Keratinocyte (primary cell): ENCODE results near the gene CDAN1. TPM values are rescaled to one million over a fixed set of nuclear protein-coding genes. Genes with fewer than 3 reads are reported as not detected.

Experiments used
- DNase-seq: peaks from one replicate; pipeline ENCODE4 v3.0.0-alpha.2; 2011; ENCODE audit warnings: low read depth, missing footprints, low spot score
- FAIRE-seq: peaks from 2 replicates; lab custom pipeline; 2011; peaks lifted over from hg19 to GRCh38; lab: Jason Lieb, UNC
- H2AFZ ChIP-seq: 2 replicates; pipeline ENCODE4 v1.6.0; 2012; ENCODE audit warnings: low read length, control low read depth, inconsistent platforms; ENCODE audit not compliant: control insufficient read depth
- H3K27ac ChIP-seq: 2 replicates; pipeline ENCODE4 v1.5.1; 2011; ENCODE audit warnings: low read length; ENCODE audit not compliant: control insufficient read depth, insufficient read depth
- H3K27me3 ChIP-seq: 3 replicates; pipeline ENCODE4 v1.6.0; 2011; ENCODE audit warnings: low read length; ENCODE audit not compliant: control insufficient read depth, insufficient read depth; ENCODE audit errors: extremely low read depth
- H3K36me3 ChIP-seq, 2 experiments: 2 replicates in 1 of 2; 3 replicates in 1 of 2; pipeline ENCODE4 v1.5.1; 2011; ENCODE audit warnings: low read length in 2 of 2, mild to moderate bottlenecking in 1 of 2; ENCODE audit not compliant: control insufficient read depth in 2 of 2, insufficient read depth in 2 of 2; ENCODE audit errors: extremely low read depth in 1 of 2
- H3K4me1 ChIP-seq: 3 replicates; pipeline ENCODE4 v1.5.1; 2011; ENCODE audit warnings: low read length; ENCODE audit not compliant: control insufficient read depth, insufficient read depth; ENCODE audit errors: extremely low read depth
- H3K4me2 ChIP-seq: 3 replicates; pipeline ENCODE4 v1.6.0; 2011; ENCODE audit warnings: low read depth, low read length; ENCODE audit not compliant: control insufficient read depth, insufficient read depth; ENCODE audit errors: extremely low read depth
- H3K4me3 ChIP-seq, 3 experiments: fragments of 200-600 bp in 1 of 3; sonication (generic) in 1 of 3; 2 replicates in 2 of 3; 3 replicates in 1 of 3; pipeline ENCODE4 v1.5.1; 2011 to 2016; ENCODE audit warnings: low read length in 3 of 3, mild to moderate bottlenecking in 3 of 3, control low read depth in 2 of 3, inconsistent platforms in 1 of 3, low read depth in 1 of 3, mixed read lengths in 1 of 3, mixed run types in 1 of 3, moderate library complexity in 1 of 3; ENCODE audit not compliant: control insufficient read depth in 2 of 3, insufficient read depth in 2 of 3; ENCODE audit errors: extremely low read depth in 1 of 3
- H3K79me2 ChIP-seq: 2 replicates; pipeline ENCODE4 v1.6.0; 2012; ENCODE audit warnings: low read length; ENCODE audit not compliant: control insufficient read depth, insufficient read depth
- H3K9ac ChIP-seq: 3 replicates; pipeline ENCODE4 v1.6.0; 2011; ENCODE audit warnings: low read length; ENCODE audit not compliant: control insufficient read depth, insufficient read depth; ENCODE audit errors: extremely low read depth
- H3K9me1 ChIP-seq: 3 replicates; pipeline ENCODE4 v1.6.0; 2011; ENCODE audit warnings: low read length; ENCODE audit not compliant: control insufficient read depth, insufficient read depth; ENCODE audit errors: extremely low read depth
- H3K9me3 ChIP-seq: 2 replicates; pipeline ENCODE4 v1.5.1; 2012; ENCODE audit warnings: low read depth, low read length; ENCODE audit not compliant: control insufficient read depth
- H4K20me1 ChIP-seq: 3 replicates; pipeline ENCODE4 v1.6.0; 2011; ENCODE audit warnings: low read length; ENCODE audit not compliant: control insufficient read depth, insufficient read depth; ENCODE audit errors: extremely low read depth
- CTCF ChIP-seq, 3 experiments: IDR thresholded peaks in 1 of 3; conservative IDR thresholded peaks in 1 of 3; optimal IDR thresholded peaks in 1 of 3; 2 replicates in 2 of 3; 3 replicates in 1 of 3; pipeline versions ENCODE3 to v1.5.1; 2011; ENCODE audit warnings: low read length in 3 of 3, mild to moderate bottlenecking in 3 of 3, moderate library complexity in 2 of 3, control low read depth in 1 of 3, inconsistent platforms in 1 of 3; ENCODE audit not compliant: insufficient read depth in 2 of 3; ENCODE audit errors: extremely low read depth in 1 of 3
- EZH2 ChIP-seq: IDR thresholded peaks from one replicate; pipeline ENCODE4 v1.6.1; 2012; ENCODE audit warnings: inconsistent platforms, mild to moderate bottlenecking, low read length, moderate library complexity
- dilution Hi-C: fragments of 300-500 bp; cut with MboI; formaldehyde crosslinking; loops from one replicate; pipeline ENCODE4 v1.7.0; 2020; ENCODE audit warnings: low sequenced_read_pairs; ENCODE audit not compliant: extremely low pct_ligation_motif_present
- polyA plus RNA-seq, 5 experiments: library from polyadenylated mRNA; depleted of rRNA in 3 of 5; stranded (reverse) in 3 of 5; stranded (forward) in 1 of 5; unstranded in 1 of 5; fragments of >200 nt; gene quantifications; 1 replicate in 1 of 5; 2 replicates in 3 of 5; 3 replicates in 1 of 5; pipeline versions ENCODE4 v1.2.1 to v1.2.3, GENCODE V29; 2011 to 2012; ENCODE audit warnings: missing spikeins in 2 of 5, low read depth in 1 of 5, low replicate concordance in 1 of 5

CDAN1 gene
- polyA plus RNA-seq, 1 donor (not counting 4 experiments of a cell fraction or from before 2014, with no cell fraction given), result 3.8 TPM

- FAIRE-seq, result no peak
- TF ChIP-seq CTCF (optimal IDR thresholded peaks at IDR 0.05 in 1 of 3, IDR thresholded peaks at IDR 0.05 in 1 of 3, conservative IDR thresholded peaks at IDR 0.05 in 1 of 3; ENCODE audit: extremely low read depth in 1 of 3, insufficient read depth in 2 of 3, low read length in 3 of 3) (no peak), EZH2 (no peak)
Observed at GRCh38 chr15:42730135-42730534, 6.8 kb downstream of the CDAN1 start.

GRCh38 chr15:42729409-42729808 lies 7.5 kb downstream of the CDAN1 start:
- H3K79me2 ChIP-seq, result no peaks in the 10 kb centered on the region
- DNase-seq (no peak), FAIRE-seq (no peak)
- no peak overlapping the region for H3K4me3 ChIP-seq
- H3K4me1 ChIP-seq, result no peaks in the 10 kb centered on the region
- no peaks in the 10 kb centered on the region for H3K9me3 ChIP-seq
- TF ChIP-seq EZH2 (no peak), CTCF (optimal IDR thresholded peaks at IDR 0.05 in 1 of 3, IDR thresholded peaks at IDR 0.05 in 1 of 3, conservative IDR thresholded peaks at IDR 0.05 in 1 of 3; ENCODE audit: extremely low read depth in 1 of 3, insufficient read depth in 2 of 3, low read length in 3 of 3) (no peak)
- H3K9me1 ChIP-seq, result no peaks in the 10 kb centered on the region
- H2AFZ ChIP-seq, result no peak overlapping the region
- H3K9ac ChIP-seq, result no peak overlapping the region
- dilution Hi-C loops, result no loop called here
- peaks cover 39 to 57% of the 10 kb centered on the region in 2 experiments for H3K36me3 ChIP-seq
- no peaks in the 10 kb centered on the region for H3K27me3 ChIP-seq
- H3K4me2 ChIP-seq, result no peak overlapping the region
- H4K20me1 ChIP-seq, result no peaks in the 10 kb centered on the region
- no peak overlapping the region for H3K27ac ChIP-seq

More at GRCh38 chr15:42730135-42730534, 6.8 kb downstream of the CDAN1 start:
- no peak overlapping the region for H3K4me2 ChIP-seq
- H3K4me1 ChIP-seq, result no peaks in the 10 kb centered on the region
- H3K9ac ChIP-seq, result no peak overlapping the region
- dilution Hi-C loops, result no loop called here
- H4K20me1 ChIP-seq, result no peaks in the 10 kb centered on the region
- no peaks in the 10 kb centered on the region for H3K27me3 ChIP-seq
- H3K79me2 ChIP-seq, result no peaks in the 10 kb centered on the region
- no peaks in the 10 kb centered on the region for H3K9me1 ChIP-seq
- H2AFZ ChIP-seq, result no peak overlapping the region
- no peak overlapping the region for H3K27ac ChIP-seq
- no peak overlapping the region for H3K4me3 ChIP-seq
- H3K9me3 ChIP-seq, result no peaks in the 10 kb centered on the region
- DNase-seq, result no peak
- H3K36me3 ChIP-seq, result peaks cover 36 to 61% of the 10 kb centered on the region in 2 experiments
